ENCODE results near the gene KCNMB1.

DNA sequence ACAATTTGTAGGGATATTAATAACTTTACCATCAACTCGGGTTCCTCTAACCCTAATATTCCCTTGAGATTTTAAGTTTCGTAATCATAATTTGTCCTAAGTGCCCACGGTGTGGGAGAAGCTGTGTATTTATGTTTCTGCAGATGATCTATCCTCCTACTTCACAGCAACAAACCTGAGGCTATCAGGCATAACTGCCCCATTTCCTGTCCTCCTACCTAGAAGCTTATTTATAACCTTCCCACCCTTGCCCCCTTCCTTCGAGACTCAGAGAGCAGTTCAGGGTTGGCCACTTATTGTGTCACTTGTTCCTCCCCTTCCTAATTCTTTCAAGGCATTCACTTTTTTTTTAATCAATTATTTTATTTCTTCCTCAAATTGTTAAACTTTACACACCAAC lies 62.0 kb downstream of the KCNMB1 start:
- TF ChIP-seq CTCF (IDR thresholded peaks at IDR 0.05; ENCODE audit: low read depth, low read length, poor library complexity, severe bottlenecking): no peak
- no peak for TF ChIP-seq EZH2phosphoT487 (IDR thresholded peaks at IDR 0.05; ENCODE audit: borderline replicate concordance, low read length)
